AG04450 (cell line): ENCODE measurements around the gene HIP1. TPM values are rescaled to one million over a fixed set of nuclear protein-coding genes. Genes with fewer than 3 reads are reported as not detected.

Source experiments
- CTCF ChIA-PET: fragments of 300-600, 350-600 bp; formaldehyde crosslinking; extraction: SDS; loops from one replicate; lab custom pipeline; 2022; ENCODE audit warnings: antibody characterized with exemption, inconsistent platforms; lab: Charles Lee
- POLR2A ChIA-PET: fragments of 350-600 bp; formaldehyde crosslinking; extraction: SDS; loops from one replicate; lab custom pipeline; 2021; ENCODE audit warnings: antibody characterized with exemption, inconsistent platforms; lab: Yijun Ruan, JAX
- DNase-seq: peaks from one replicate; pipeline ENCODE4 v3.0.0-alpha.2; 2011; ENCODE audit warnings: low read depth, low spot score
- H3K27ac ChIP-seq: one replicate; pipeline ENCODE4 v1.5.1; 2012; ENCODE audit warnings: low read depth, low read length, control low read depth
- H3K27me3 ChIP-seq: one replicate; pipeline ENCODE4 v1.6.0; 2012; ENCODE audit warnings: low read length; ENCODE audit not compliant: control insufficient read depth, insufficient read depth
- H3K4me3 ChIP-seq: 2 replicates; pipeline ENCODE4 v1.5.1; 2011; ENCODE audit warnings: mild to moderate bottlenecking, low read depth, low read length, control low read depth
- H3K9me3 ChIP-seq: 2 replicates; pipeline ENCODE4 v1.5.1; 2012; ENCODE audit warnings: low read length; ENCODE audit not compliant: control insufficient read depth, insufficient read depth
- polyA plus RNA-seq: library from polyadenylated mRNA; depleted of rRNA; stranded (reverse); fragments of >200 nt; gene quantifications from 2 replicates; pipeline ENCODE4 v1.2.3, GENCODE V29; 2011
- TF ChIP-seq, protein P1 (sequence below): IDR thresholded peaks from 2 replicates; pipeline ENCODE4 v1.5.1; 2011; ENCODE audit warnings: low read depth, low read length, control low read depth, inconsistent platforms

The HIP1 gene
- polyA plus RNA-seq, 1 experiment, result 13.7 TPM

DNA sequence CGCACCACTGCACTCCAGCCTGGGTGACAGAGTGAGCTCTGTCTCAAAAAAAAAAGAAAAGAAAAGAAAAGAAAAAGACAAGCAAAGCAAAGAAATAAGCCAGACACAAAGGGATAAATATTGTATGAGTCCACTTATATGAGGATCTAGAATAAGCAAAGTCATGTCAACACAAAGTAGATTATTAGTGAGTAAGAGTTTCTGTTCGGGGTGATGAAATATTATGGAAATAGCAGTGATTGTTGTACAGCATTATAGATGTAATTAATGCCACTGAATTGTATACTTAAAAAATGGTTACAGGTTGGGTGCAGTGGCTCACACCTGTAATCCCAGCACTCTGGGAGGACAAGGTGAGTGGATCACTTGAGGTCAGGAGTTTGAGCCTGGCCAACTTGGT lies 83.2 kb downstream of the HIP1 start:
- no peak overlapping the region for H3K27ac ChIP-seq
- H3K9me3 ChIP-seq, result no peaks in the 10 kb centered on the region
- POLR2A ChIA-PET, result no interaction called here
- no peak overlapping the region for H3K4me3 ChIP-seq
- TF ChIP-seq, protein P1, sequence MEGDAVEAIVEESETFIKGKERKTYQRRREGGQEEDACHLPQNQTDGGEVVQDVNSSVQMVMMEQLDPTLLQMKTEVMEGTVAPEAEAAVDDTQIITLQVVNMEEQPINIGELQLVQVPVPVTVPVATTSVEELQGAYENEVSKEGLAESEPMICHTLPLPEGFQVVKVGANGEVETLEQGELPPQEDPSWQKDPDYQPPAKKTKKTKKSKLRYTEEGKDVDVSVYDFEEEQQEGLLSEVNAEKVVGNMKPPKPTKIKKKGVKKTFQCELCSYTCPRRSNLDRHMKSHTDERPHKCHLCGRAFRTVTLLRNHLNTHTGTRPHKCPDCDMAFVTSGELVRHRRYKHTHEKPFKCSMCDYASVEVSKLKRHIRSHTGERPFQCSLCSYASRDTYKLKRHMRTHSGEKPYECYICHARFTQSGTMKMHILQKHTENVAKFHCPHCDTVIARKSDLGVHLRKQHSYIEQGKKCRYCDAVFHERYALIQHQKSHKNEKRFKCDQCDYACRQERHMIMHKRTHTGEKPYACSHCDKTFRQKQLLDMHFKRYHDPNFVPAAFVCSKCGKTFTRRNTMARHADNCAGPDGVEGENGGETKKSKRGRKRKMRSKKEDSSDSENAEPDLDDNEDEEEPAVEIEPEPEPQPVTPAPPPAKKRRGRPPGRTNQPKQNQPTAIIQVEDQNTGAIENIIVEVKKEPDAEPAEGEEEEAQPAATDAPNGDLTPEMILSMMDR, result no peak
- CTCF ChIA-PET, result no interaction called here
- no peaks in the 10 kb centered on the region for H3K27me3 ChIP-seq
- DNase-seq, result no peak

DNA sequence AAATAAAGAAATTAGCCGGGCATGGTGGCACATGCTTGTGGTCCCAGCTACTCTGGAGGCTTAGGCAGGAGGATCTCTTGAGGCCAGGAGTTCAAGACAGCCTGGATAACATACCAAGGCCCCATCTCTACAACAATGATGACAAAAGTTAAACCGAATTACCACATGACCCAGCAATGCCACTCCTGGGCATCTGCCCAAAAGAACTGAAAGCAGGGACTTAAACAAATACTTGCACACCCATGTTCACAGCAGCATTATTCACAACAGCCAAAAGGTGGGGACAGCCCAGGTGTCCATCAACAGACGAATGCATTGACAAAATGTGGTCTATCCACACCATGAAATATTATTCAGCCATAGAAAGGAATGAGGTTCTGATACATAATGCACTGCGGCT lies 83.9 kb downstream of the HIP1 start:
- H3K4me3 ChIP-seq, result no peak overlapping the region
- CTCF ChIA-PET, result interaction anchor here (0.5 kb wide), 1 partner anchor 109 kb away, joined by 4 read pairs; no protein-coding TSS in a partner anchor

DNA sequence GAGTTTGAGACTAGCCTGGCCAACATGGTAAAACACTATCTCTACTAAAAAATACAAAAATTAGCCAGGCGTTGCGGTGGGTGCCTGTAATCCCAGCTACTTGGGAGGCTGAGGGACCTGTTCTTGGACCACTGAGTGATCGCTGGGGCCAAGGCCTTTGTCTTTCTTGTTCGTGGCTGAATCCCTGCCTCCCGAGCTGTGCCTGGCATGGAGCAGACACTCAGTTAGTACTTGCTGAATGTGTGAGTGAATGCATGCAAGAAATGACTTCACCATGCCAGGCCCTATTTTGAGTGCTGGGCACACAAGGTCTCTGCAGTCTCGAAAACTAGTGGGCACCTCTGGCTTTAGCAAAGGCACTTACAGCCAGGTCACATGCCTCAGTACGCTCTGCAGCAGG lies 85.1 kb downstream of the HIP1 start:
- Histone ChIP-seq H3K27ac (no peak overlapping the region), H3K9me3 (no peaks in the 10 kb centered on the region), H3K4me3 (no peak overlapping the region), H3K27me3 (no peaks in the 10 kb centered on the region)
- CTCF ChIA-PET, result no interaction called here
- TF ChIP-seq, protein P1, result no peak
- no peak for DNase-seq
- POLR2A ChIA-PET, result no interaction called here

More for the DNA sequence above, 83.9 kb downstream of the HIP1 start:
- no peaks in the 10 kb centered on the region for H3K9me3 ChIP-seq
- no peaks in the 10 kb centered on the region for H3K27me3 ChIP-seq
- POLR2A ChIA-PET, result no interaction called here
- DNase-seq, result no peak
- TF ChIP-seq, protein P1, result no peak
- H3K27ac ChIP-seq, result no peak overlapping the region

DNA sequence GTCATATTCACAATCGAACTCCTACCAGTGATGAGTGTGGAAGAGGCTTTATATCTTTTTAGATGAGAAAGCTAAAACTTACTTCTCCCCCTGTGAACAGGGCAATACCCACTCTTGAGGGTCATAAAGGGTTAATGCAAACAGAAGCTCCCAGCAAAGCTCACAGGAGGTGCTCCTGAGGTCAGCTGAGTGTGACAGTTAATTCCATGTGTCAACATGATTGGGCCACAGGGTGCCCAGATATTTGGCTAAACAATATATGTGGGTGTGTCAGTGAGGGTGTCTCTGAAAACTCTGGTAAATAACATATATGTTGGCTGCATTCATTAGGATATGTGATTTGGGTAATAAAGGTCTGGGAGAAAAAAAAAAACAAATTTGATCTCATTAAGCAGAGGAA lies 86.0 kb downstream of the HIP1 start:
- H3K9me3 ChIP-seq, result no peaks in the 10 kb centered on the region
- no peak for DNase-seq
- no peak overlapping the region for H3K27ac ChIP-seq
- TF ChIP-seq, protein P1, result no peak
- no peaks in the 10 kb centered on the region for H3K27me3 ChIP-seq
- no peak overlapping the region for H3K4me3 ChIP-seq
- CTCF ChIA-PET, result no interaction called here
- POLR2A ChIA-PET, result no interaction called here

DNA sequence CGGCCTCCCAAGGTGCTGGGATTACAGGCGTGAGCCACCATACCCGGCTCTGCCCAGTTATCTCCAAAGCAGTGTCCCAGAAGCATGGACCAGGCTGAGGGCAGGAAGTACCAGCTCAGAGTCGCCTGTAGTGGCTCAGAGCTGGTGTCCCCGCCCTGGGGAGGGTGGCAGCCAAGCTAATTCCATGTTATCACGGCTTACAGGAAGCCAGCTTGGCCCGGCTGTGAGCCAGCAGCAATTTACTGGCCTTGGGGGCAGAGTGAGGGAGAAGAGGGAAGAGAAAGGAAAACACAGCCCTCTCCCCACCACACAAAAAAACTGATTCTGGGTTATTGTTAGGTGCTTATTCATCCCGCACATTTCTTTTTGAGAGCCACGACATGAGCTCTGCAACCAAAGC lies 88.1 kb downstream of the HIP1 start:
- H3K27ac ChIP-seq, result no peak overlapping the region
- TF ChIP-seq, protein P1, result no peak
- DNase-seq, result no peak
- POLR2A ChIA-PET, result no interaction called here
- no peaks in the 10 kb centered on the region for H3K27me3 ChIP-seq
- H3K9me3 ChIP-seq, result no peaks in the 10 kb centered on the region
- CTCF ChIA-PET, result no interaction called here
- no peak overlapping the region for H3K4me3 ChIP-seq
